ENCODE measurements around the gene RAB4A. TPM values are rescaled to one million over a fixed set of nuclear protein-coding genes. Genes with fewer than 3 reads are reported as not detected.

Gene RAB4A
- total and polyA plus RNA-seq, 12 donors, result 15.7 to 131 (median 112) TPM

GRCh38 chr1:229300099-229300757 lies 29.3 kb downstream of the RAB4A start:
- intact Hi-C loops (cut with DNase I), result no loop called here
- 85 to 95% methylated on average over 6 of the region's 6 CpGs for WGBS, 2 donors
- no peaks in the 10 kb centered on the region for H3K27me3 ChIP-seq
- DNase-seq, result no peak
- peaks cover 0 to 17% (median 5%) of the 10 kb centered on the region in 9 donors for H3K4me1 ChIP-seq
- peaks cover 0 to 94% (median 38%) of the 10 kb centered on the region in 9 donors for H3K36me3 ChIP-seq
- no peak overlapping the region for H3K27ac ChIP-seq
- ATAC-seq, result no peak
- TF ChIP-seq, protein P1, sequence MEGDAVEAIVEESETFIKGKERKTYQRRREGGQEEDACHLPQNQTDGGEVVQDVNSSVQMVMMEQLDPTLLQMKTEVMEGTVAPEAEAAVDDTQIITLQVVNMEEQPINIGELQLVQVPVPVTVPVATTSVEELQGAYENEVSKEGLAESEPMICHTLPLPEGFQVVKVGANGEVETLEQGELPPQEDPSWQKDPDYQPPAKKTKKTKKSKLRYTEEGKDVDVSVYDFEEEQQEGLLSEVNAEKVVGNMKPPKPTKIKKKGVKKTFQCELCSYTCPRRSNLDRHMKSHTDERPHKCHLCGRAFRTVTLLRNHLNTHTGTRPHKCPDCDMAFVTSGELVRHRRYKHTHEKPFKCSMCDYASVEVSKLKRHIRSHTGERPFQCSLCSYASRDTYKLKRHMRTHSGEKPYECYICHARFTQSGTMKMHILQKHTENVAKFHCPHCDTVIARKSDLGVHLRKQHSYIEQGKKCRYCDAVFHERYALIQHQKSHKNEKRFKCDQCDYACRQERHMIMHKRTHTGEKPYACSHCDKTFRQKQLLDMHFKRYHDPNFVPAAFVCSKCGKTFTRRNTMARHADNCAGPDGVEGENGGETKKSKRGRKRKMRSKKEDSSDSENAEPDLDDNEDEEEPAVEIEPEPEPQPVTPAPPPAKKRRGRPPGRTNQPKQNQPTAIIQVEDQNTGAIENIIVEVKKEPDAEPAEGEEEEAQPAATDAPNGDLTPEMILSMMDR (IDR thresholded peaks at IDR 0.05), result no peak
- no peak overlapping the region for H3K4me3 ChIP-seq
- no peaks in the 10 kb centered on the region for H3K9me3 ChIP-seq

DNA sequence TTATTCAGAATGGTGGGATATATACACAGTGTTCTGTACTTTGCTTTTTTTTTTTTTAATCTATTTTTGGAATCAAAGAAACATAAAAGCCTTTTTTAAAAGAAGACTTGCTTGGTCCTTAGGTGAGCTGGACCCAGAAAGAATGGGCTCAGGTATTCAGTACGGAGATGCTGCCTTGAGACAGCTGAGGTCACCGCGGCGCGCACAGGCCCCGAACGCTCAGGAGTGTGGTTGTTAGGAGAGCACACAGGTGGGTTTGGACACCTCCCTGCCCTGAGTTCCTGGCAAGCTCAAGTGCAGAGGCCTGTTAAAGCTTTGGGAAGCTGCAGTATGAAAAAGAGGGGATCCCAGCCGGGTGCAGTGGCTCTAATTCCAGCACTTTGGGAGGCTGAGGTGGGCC lies 31.8 kb downstream of the RAB4A start:
- TF ChIP-seq, protein P1 (IDR thresholded peaks at IDR 0.05), result no peak
- ATAC-seq (no peak), DNase-seq (no peak)
- no peak overlapping the region for H3K4me3 ChIP-seq
- H3K9me3 ChIP-seq, result no peaks in the 10 kb centered on the region
- WGBS, 2 donors, result 97% methylated on average over 8 of the region's 8 CpGs
- H3K4me1 ChIP-seq, result peaks cover 0 to 17% (median 0%) of the 10 kb centered on the region in 9 donors
- no peaks in the 10 kb centered on the region for H3K27me3 ChIP-seq
- H3K27ac ChIP-seq, result no peak overlapping the region
- peaks cover 0 to 99% (median 38%) of the 10 kb centered on the region in 9 donors for H3K36me3 ChIP-seq
- intact Hi-C loops (cut with DNase I), result no loop called here

- WGBS, 2 donors, result 93% methylated on average over 4 of the region's 4 CpGs
- DNase-seq, result no peak
- Histone ChIP-seq H3K4me3 (no peak overlapping the region), H3K27ac (no peak overlapping the region), H3K27me3 (no peaks in the 10 kb centered on the region), H3K36me3 (peaks cover 0 to 99% (median 36%) of the 10 kb centered on the region in 9 donors), H3K9me3 (no peaks in the 10 kb centered on the region), H3K4me1 (peaks cover 0 to 17% (median 0%) of the 10 kb centered on the region in 9 donors)
- no peak for ATAC-seq
- TF ChIP-seq, protein P1 (IDR thresholded peaks at IDR 0.05), result no peak
- intact Hi-C loops (cut with DNase I), result no loop called here
These were observed 32.9 kb downstream of the RAB4A start for GRCh38 chr1:229303855-229304254.

DNA sequence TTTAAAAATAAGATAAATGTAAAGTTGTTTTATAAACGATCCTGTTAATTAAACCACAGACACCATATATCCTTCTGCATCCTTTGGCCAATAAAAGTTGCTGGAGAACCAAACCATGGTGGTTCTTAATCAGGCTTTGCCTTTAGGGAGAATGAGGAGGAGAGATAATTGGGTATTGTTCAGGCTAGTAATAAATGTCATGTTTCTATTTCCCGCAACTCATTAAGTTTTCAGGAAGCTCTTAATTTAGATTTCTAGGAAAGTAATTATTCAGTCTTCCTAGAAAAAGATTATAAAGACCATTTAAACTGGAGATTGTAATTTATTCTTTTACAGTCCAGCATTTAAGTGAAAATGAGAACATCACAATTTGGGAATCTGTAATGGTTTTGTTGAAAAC lies 34.5 kb downstream of the RAB4A start:
- ATAC-seq (no peak), DNase-seq (no peak)
- Histone ChIP-seq H3K36me3 (peaks cover 0 to 94% (median 23%) of the 10 kb centered on the region in 9 donors), H3K4me3 (no peak overlapping the region), H3K9me3 (no peaks in the 10 kb centered on the region), H3K27me3 (no peaks in the 10 kb centered on the region), H3K27ac (no peak overlapping the region), H3K4me1 (peaks cover 0 to 17% (median 0%) of the 10 kb centered on the region in 9 donors)
- TF ChIP-seq, protein P1 (IDR thresholded peaks at IDR 0.05), result no peak
- intact Hi-C loops (cut with DNase I), result loop anchor here in 1 of 10 donors (5.0 kb wide), 1 partner anchor 177 kb away; no protein-coding TSS in a partner anchor
- 72 to 74% methylated on average over 2 of the region's 2 CpGs for WGBS, 2 donors

All from heart right ventricle (tissue), 16 donors.